Effector memory CD4-positive, alpha-beta T cell (primary cell): ENCODE data around the gene DCAF8.

Experiments
- DNase-seq, 3 donors: peaks; one replicate each; pipeline ENCODE4 v3.0.0-alpha.2; 2020
- H3K27ac ChIP-seq: 2 replicates; pipeline ENCODE4 v1.7.0; 2013; ENCODE audit warnings: mild to moderate bottlenecking, low read length, moderate library complexity; ENCODE audit not compliant: insufficient read depth, poor library complexity, severe bottlenecking
- H3K27me3 ChIP-seq: replicated peaks from 2 replicates; pipeline ENCODE4 v1.7.0; 2013; ENCODE audit warnings: mild to moderate bottlenecking, low read length; ENCODE audit not compliant: insufficient read depth, control insufficient read depth, poor library complexity, severe bottlenecking
- H3K36me3 ChIP-seq: 2 replicates; pipeline ENCODE4 v1.7.0; 2013; ENCODE audit warnings: mild to moderate bottlenecking, low read length, moderate library complexity; ENCODE audit not compliant: control insufficient read depth, insufficient read depth
- H3K4me1 ChIP-seq: 2 replicates; pipeline ENCODE4 v1.7.0; 2013; ENCODE audit warnings: low read length, mild to moderate bottlenecking; ENCODE audit not compliant: control insufficient read depth, insufficient read depth, poor library complexity, severe bottlenecking
- H3K4me3 ChIP-seq: 2 replicates; pipeline ENCODE4 v1.7.0; 2013; ENCODE audit warnings: low read length, low read depth, mild to moderate bottlenecking; ENCODE audit not compliant: insufficient read depth, poor library complexity, severe bottlenecking
- H3K9me3 ChIP-seq: 2 replicates; pipeline ENCODE4 v1.7.0; 2013; ENCODE audit warnings: mild to moderate bottlenecking, low read length, moderate library complexity; ENCODE audit not compliant: control insufficient read depth

Gene DCAF8

DNA sequence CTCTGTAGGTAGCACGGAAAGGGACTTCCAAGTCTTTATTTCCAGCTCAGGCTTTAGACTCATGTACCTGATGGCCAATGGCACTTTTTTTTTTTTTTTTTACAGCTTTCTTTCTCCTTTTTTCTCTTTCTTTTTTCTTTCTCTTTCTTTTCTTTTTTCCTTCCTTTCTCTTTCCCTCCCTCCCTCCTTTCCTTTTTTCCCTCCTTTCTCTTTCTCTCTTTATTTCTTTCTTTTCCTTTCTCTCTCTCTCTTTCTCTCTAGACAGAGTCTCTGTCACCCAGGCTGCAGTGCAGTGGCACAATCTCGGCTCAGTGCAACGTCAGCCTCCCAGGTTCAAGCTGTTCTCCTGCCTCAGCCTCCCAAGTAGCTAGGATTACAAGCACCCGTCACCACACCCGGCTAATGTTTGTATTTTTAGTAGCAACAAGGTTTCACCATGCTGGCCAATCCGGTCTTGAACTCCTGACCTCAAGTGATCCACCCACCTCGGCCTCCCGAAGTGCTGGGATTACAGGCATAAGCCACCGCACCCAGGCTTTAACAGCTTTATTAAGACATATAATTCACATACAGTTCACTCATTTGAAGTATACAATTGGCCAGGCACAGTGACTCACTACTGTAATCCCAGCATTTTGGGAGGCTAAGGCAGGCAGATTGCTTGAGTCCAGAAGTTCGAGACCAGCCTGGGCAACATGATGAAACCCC lies 5.1 kb upstream of the DCAF8 start:
- H3K27me3 ChIP-seq: no peaks in the 10 kb centered on the region
- no peaks in the 10 kb centered on the region for H3K36me3 ChIP-seq
- no peak overlapping the region for H3K4me3 ChIP-seq
- no peak for DNase-seq
- H3K4me1 ChIP-seq: no peaks in the 10 kb centered on the region
- H3K9me3 ChIP-seq: no peaks in the 10 kb centered on the region
- no peak overlapping the region for H3K27ac ChIP-seq

DNA sequence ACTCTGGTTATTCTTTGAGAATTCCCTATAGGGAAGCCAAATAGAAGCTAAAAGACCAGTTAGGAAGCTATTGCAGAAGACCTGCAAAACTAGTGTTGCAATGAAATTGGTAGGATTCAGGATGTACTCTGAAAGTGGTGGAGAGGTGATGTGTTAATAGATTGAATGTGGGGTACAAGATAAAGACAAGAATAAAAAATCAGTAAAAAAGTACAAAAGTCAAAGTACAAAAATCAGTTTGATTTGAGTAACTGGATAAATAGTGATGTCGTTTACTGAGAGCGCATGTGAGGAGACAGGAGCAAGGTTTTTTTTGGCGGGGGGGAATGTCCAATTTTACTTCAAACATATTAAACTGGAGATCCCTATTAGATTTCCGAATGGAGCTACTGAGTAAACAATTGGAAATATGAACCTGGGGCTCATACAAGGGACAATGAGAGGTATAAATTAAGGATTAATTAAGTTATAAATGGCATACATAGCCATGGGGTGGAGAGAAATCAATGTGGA lies 2.5 kb upstream of the DCAF8 start:
- H3K36me3 ChIP-seq: no peaks in the 10 kb centered on the region
- no peak for DNase-seq
- H3K4me1 ChIP-seq: peaks cover 11% of the 10 kb centered on the region
- no peak overlapping the region for H3K4me3 ChIP-seq
- H3K9me3 ChIP-seq: no peaks in the 10 kb centered on the region
- no peaks in the 10 kb centered on the region for H3K27me3 ChIP-seq
- H3K27ac ChIP-seq: no peak overlapping the region

DNA sequence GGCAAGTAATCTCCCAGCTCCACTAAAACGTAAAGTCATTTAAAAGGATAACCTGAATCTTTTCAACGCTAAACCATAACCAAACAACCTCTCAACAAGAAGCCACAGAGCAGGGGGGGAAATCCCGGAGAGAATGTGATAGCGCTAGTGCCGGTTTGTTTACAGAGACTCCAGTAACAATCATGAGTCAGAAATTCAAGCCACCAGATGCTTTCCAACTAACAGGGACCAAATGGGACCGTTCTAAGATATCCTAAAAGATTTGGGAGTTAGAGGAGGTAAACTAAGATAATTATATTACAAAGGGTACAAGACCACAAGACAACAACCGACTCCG lies 825 bp downstream of the DCAF8 start:
- H3K4me1 ChIP-seq: peaks cover 14% of the 10 kb centered on the region
- DNase-seq: peak; percentile 57 to 72 (median 69)

DNA sequence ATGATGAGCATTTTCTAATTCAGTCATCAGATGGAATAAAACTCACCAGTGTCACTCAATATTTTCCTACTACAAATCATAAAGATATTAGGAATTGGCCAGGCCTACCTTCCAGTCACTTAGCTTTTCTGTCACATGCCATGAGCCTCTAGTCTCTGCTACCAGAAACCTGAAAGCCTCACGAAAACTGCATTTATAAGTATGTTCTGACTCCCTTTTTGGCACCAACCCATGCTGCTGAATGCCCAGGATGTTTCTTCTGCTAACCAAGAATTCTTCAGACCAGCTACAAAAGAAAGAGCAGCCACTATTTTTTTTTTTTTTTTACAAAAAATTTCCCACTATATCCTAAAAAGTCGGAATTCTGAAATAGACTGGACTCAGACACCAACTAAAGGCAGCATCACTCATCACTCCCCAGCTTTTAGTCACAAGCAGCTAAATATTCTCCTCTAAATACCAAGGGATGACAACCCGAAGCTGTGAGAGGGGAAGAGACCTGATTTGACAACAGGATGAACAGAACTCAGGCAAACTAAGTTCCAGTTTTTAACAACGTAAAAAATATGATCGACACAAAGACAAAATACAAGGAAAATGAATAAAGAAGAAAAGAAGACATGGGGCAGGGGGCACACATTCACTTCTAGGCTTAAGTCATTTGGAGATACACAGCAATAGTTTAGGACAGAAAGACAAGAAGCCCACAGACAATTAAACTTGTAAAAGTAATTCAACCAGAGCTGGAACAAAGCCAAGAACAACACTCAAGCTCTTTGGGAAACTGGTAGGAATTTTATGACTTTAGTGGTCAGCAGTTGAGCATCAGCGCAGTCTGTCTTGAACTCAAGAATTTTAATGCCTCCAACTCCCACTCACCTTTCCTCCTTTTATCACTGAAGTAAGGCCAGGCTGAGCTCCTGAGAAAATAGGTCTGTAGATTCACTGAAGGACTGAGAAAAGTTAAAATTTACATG lies 1.7 kb downstream of the DCAF8 start:
- peak overlapping the region; percentile 78 for H3K4me3 ChIP-seq
- DNase-seq: no peak
- no peaks in the 10 kb centered on the region for H3K9me3 ChIP-seq
- H3K27ac ChIP-seq: peak overlapping the region; percentile 97
- H3K4me1 ChIP-seq: peaks cover 17% of the 10 kb centered on the region
- no peaks in the 10 kb centered on the region for H3K36me3 ChIP-seq
- H3K27me3 ChIP-seq: no peaks in the 10 kb centered on the region

More for the DNA sequence above, 825 bp downstream of the DCAF8 start:
- Histone ChIP-seq H3K27me3 (no peaks in the 10 kb centered on the region), H3K4me3 (peak overlapping the region; percentile 78), H3K9me3 (no peaks in the 10 kb centered on the region), H3K36me3 (no peaks in the 10 kb centered on the region), H3K27ac (peak overlapping the region; percentile 97)

DNA sequence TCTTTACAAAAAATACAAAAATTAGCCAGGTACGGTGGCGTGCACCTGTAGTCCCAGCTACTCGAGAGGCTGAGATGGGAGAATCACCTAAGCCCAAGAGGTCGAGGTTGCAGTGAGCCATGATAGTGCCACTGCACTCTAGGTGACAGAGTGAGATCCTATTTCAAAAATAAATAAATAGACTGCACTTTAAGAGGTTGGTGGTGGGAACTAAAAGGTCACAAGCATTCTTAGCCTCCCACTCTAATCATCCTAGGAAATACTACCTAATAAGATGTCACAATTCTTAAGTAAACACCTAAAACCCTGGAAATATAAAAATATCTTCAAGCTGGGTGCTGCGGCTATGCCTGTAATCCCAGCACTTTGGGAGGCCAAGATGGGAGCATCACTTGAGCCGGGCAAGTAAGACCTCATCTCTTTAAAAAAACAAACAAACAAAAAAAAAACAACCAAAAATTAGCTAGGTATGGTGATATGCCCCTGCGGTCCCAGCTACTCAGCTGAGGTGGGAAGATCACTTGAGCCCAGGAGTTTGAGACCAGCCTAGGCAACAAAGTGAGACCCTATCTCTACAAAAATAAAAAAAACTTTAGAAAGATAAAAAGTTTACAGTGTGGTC lies 4.1 kb downstream of the DCAF8 start:
- DNase-seq: no peak
- no peaks in the 10 kb centered on the region for H3K36me3 ChIP-seq
- no peaks in the 10 kb centered on the region for H3K27me3 ChIP-seq
- H3K4me1 ChIP-seq: peaks cover 17% of the 10 kb centered on the region
- H3K27ac ChIP-seq: no peak overlapping the region
- H3K9me3 ChIP-seq: no peaks in the 10 kb centered on the region
- H3K4me3 ChIP-seq: no peak overlapping the region

DNA sequence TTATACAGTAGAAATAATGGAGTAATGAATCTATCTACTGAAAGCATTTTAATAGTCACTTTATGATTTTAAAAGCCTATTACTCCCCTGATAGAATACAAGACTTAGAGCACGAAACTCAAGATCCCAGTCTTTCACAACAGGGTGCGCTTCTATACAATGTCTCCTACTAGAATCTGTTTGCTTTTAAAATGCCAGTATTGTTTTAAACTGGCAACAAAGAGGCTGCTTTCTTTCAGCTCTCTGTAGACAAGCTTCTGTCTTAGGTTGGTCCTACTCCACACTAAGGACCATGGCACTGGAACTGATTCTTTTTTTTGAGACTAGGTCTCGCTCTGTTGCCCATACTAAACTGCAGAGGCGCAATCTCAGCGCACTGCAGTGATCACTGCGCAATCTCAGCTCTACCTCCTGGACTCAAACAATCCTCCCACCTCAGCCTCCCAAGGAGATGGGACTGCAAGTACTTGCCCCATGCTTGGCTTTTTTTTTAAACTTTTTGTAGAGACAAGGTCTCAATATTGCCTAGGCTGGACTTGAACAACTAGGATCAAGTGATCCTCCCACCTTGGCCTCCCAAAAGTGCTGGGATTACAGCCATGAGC lies 4.8 kb downstream of the DCAF8 start:
- H3K36me3 ChIP-seq: no peaks in the 10 kb centered on the region
- no peaks in the 10 kb centered on the region for H3K9me3 ChIP-seq
- H3K27ac ChIP-seq: no peak overlapping the region
- no peak for DNase-seq
- H3K4me1 ChIP-seq: peaks cover 17% of the 10 kb centered on the region
- H3K4me3 ChIP-seq: no peak overlapping the region
- H3K27me3 ChIP-seq: no peaks in the 10 kb centered on the region

DNA sequence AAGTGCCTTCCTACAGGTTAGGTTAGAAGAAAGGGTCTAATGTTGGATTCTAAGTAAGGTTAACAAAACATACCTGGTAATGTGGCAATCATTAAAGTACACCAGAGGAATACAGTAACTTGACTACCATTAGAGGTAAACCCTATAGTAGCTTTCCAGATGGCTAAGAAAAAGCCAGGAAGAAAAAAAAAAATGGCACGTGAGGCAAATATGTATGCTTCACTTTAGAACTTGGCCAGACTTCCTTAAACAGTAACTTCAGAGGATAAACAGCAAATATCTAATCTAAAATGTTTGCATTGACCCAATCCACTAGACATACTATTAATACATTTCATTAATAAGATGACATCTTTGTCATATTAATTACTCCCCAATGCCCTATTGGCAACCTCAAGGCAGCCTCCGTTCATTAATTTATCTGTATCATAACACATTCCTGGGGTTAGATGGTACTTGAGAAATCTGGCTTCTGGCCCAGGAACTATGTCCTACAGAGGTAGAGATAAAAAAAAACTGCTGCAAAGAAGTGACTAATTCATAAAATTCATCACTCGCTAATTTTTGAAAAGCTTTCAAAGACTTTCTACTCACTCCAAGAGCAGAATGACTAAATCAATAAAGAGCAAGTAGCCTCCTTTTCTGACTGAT lies 5.8 kb downstream of the DCAF8 start:
- H3K27ac ChIP-seq: no peak overlapping the region
- peaks cover 17% of the 10 kb centered on the region for H3K4me1 ChIP-seq
- no peaks in the 10 kb centered on the region for H3K36me3 ChIP-seq
- no peak overlapping the region for H3K4me3 ChIP-seq
- H3K27me3 ChIP-seq: no peaks in the 10 kb centered on the region
- no peaks in the 10 kb centered on the region for H3K9me3 ChIP-seq
- no peak for DNase-seq

DNA sequence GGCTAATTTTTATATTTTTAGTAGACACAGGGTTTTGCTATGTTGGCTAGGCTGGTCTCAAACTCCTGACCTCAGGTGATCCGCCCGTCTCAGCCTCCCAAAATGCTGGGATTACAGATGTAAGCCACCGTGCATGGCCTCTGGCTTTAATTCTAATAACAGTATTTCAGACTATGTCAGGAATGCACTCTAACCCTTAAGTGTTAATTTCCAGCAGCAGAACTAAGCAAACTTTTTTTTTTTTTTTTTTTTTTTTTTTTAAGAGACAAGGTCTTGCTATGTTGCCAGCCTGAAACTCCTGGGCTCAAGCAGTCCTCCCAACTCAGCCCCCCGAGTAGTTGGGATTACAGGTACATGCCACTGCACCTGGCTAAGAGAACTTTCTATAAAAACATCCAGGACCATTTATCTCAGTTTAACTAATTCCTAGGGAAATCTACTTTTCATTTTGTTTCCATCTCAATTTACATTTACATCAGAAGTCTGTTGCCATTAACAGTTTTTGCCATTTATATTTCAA lies 6.5 kb downstream of the DCAF8 start:
- no peaks in the 10 kb centered on the region for H3K36me3 ChIP-seq
- H3K27ac ChIP-seq: no peak overlapping the region
- no peak for DNase-seq
- peaks cover 13% of the 10 kb centered on the region for H3K4me1 ChIP-seq
- H3K27me3 ChIP-seq: no peaks in the 10 kb centered on the region
- no peaks in the 10 kb centered on the region for H3K9me3 ChIP-seq
- H3K4me3 ChIP-seq: no peak overlapping the region
